Natural killer cell treated with Interleukin-12 subunit alpha and Interleukin-12 subunit beta and Interleukin-15 and Interleukin-18, amount 100 ng/mL, for 72 hours (primary cell): ENCODE measurements around the gene SCARF1. TPM values are rescaled to one million over a fixed set of nuclear protein-coding genes. Genes with fewer than 3 reads are reported as not detected.
A peak's percentile ranks its signal among the peaks of the same experiment; 100 is the strongest.

Experiments used
- ATAC-seq, 2 donors: fragments of 150-1000 bp; cut with Tn5 transposase in 1 of 2; sonication (Bioruptor Pico), chemical (Tn5 transposase) in 1 of 2; 2 replicates each; pipeline ENCODE4 v1.10.0; 2021
- DNase-seq: peaks from one replicate; pipeline ENCODE4 v3.0.0; 2022; ENCODE audit warnings: low spot score
- H3K27ac Mint-ChIP-seq, 2 donors: 1 replicate in 1 of 2; 2 replicates in 1 of 2; pipeline ENCODE4 v1.8.0; 2022; ENCODE audit warnings: mixed read lengths in 2 of 2, mild to moderate bottlenecking in 1 of 2, moderate library complexity in 1 of 2
- H3K27me3 Mint-ChIP-seq, 2 donors: 1 replicate in 1 of 2; 2 replicates in 1 of 2; pipeline ENCODE4 v1.8.0; 2022; ENCODE audit warnings: mixed read lengths in 2 of 2
- H3K36me3 Mint-ChIP-seq: one replicate; pipeline ENCODE4 v1.8.0; 2022; ENCODE audit warnings: mixed read lengths
- H3K4me1 Mint-ChIP-seq, 2 donors: 1 replicate in 1 of 2; 2 replicates in 1 of 2; pipeline ENCODE4 v1.8.0; 2022; ENCODE audit warnings: low read depth in 2 of 2, mixed read lengths in 2 of 2, mild to moderate bottlenecking in 1 of 2
- H3K4me3 Mint-ChIP-seq: one replicate; pipeline ENCODE4 v1.8.0; 2022; ENCODE audit warnings: mixed read lengths
- H3K9me3 Mint-ChIP-seq: 2 replicates; pipeline ENCODE4 v1.8.0; 2022; ENCODE audit warnings: mixed read lengths
- total RNA-seq, 2 donors: library from RNA; stranded (reverse); gene quantifications; one replicate each; pipeline ENCODE4 v1.2.3, GENCODE V29; 2022

SCARF1 gene
- total RNA-seq, 2 donors from 2014 or later = 3.6 to 4.1 TPM

- no peaks in the 10 kb centered on the region for H3K9me3 Mint-ChIP-seq
- no peaks in the 10 kb centered on the region for H3K27me3 Mint-ChIP-seq
- DNase-seq = no peak
- peak overlapping the region; percentile 76 for H3K4me3 Mint-ChIP-seq
- peaks cover 19 to 20% of the 10 kb centered on the region in 2 donors for H3K4me1 Mint-ChIP-seq
- peak overlapping the region; percentile 85 to 94 for H3K27ac Mint-ChIP-seq
- no peaks in the 10 kb centered on the region for H3K36me3 Mint-ChIP-seq
- no peak for ATAC-seq
These were observed 39.1 kb downstream of the SCARF1 start for GRCh38 chr17:1606352-1606985.

- peak overlapping the region in 1 of 2 donors; percentile 72 for H3K27ac Mint-ChIP-seq
- H3K9me3 Mint-ChIP-seq = no peaks in the 10 kb centered on the region
- ATAC-seq = no peak
- no peak for DNase-seq
- no peaks in the 10 kb centered on the region for H3K36me3 Mint-ChIP-seq
- H3K4me3 Mint-ChIP-seq = no peak overlapping the region
- H3K4me1 Mint-ChIP-seq = peaks cover 19 to 20% of the 10 kb centered on the region in 2 donors
- H3K27me3 Mint-ChIP-seq = no peaks in the 10 kb centered on the region
These were observed 39.7 kb downstream of the SCARF1 start for GRCh38 chr17:1605681-1606351.

- Mint-ChIP-seq H3K36me3 (no peaks in the 10 kb centered on the region), H3K4me1 (peaks cover 19 to 20% of the 10 kb centered on the region in 2 donors), H3K27ac (no peak overlapping the region), H3K27me3 (no peaks in the 10 kb centered on the region), H3K4me3 (no peak overlapping the region), H3K9me3 (no peaks in the 10 kb centered on the region)
- no peak for DNase-seq
- no peak for ATAC-seq
These were observed 40.6 kb downstream of the SCARF1 start for GRCh38 chr17:1604831-1605528.

GRCh38 chr17:1601571-1601970, 44.0 kb downstream of the SCARF1 start:
- Mint-ChIP-seq H3K4me3 (no peak overlapping the region), H3K36me3 (no peaks in the 10 kb centered on the region), H3K9me3 (no peaks in the 10 kb centered on the region), H3K4me1 (peaks cover 0 to 6% of the 10 kb centered on the region in 2 donors), H3K27me3 (no peaks in the 10 kb centered on the region), H3K27ac (no peak overlapping the region)
- no peak for DNase-seq
- no peak for ATAC-seq

- Mint-ChIP-seq H3K4me1 (no peaks in the 10 kb centered on the region), H3K4me3 (no peak overlapping the region), H3K9me3 (no peaks in the 10 kb centered on the region), H3K36me3 (no peaks in the 10 kb centered on the region), H3K27ac (no peak overlapping the region), H3K27me3 (no peaks in the 10 kb centered on the region)
- DNase-seq (no peak), ATAC-seq (no peak)
These were observed 47.0 kb downstream of the SCARF1 start for GRCh38 chr17:1598399-1599095.

- Mint-ChIP-seq H3K27ac (no peak overlapping the region), H3K4me3 (no peak overlapping the region), H3K4me1 (no peaks in the 10 kb centered on the region), H3K36me3 (no peaks in the 10 kb centered on the region), H3K9me3 (no peaks in the 10 kb centered on the region), H3K27me3 (no peaks in the 10 kb centered on the region)
- DNase-seq (no peak), ATAC-seq (no peak)
These were observed 47.6 kb downstream of the SCARF1 start for GRCh38 chr17:1597861-1598342.

- Mint-ChIP-seq H3K27me3 (no peaks in the 10 kb centered on the region), H3K36me3 (no peaks in the 10 kb centered on the region), H3K27ac (peak overlapping the region in 1 of 2 donors; percentile 29), H3K4me3 (no peak overlapping the region), H3K9me3 (no peaks in the 10 kb centered on the region), H3K4me1 (peaks cover 0 to 2% of the 10 kb centered on the region in 2 donors)
- DNase-seq = no peak
- ATAC-seq = no peak
These were observed 52.0 kb downstream of the SCARF1 start for GRCh38 chr17:1593630-1593931.

- H3K27ac Mint-ChIP-seq = no peak overlapping the region
- H3K9me3 Mint-ChIP-seq = no peaks in the 10 kb centered on the region
- no peak overlapping the region for H3K4me3 Mint-ChIP-seq
- no peaks in the 10 kb centered on the region for H3K36me3 Mint-ChIP-seq
- no peaks in the 10 kb centered on the region for H3K27me3 Mint-ChIP-seq
- ATAC-seq = no peak
- peaks cover 0 to 2% of the 10 kb centered on the region in 2 donors for H3K4me1 Mint-ChIP-seq
- no peak for DNase-seq
These were observed 52.5 kb downstream of the SCARF1 start for GRCh38 chr17:1592751-1593629.

GRCh38 chr17:1591474-1592090, 54.0 kb downstream of the SCARF1 start:
- Mint-ChIP-seq H3K27ac (no peak overlapping the region), H3K36me3 (no peaks in the 10 kb centered on the region), H3K27me3 (no peaks in the 10 kb centered on the region), H3K9me3 (no peaks in the 10 kb centered on the region), H3K4me3 (no peak overlapping the region), H3K4me1 (peaks cover 0 to 2% of the 10 kb centered on the region in 2 donors)
- ATAC-seq (no peak), DNase-seq (no peak)

GRCh38 chr17:1590747-1591473, 54.6 kb downstream of the SCARF1 start:
- Mint-ChIP-seq H3K36me3 (no peaks in the 10 kb centered on the region), H3K27me3 (no peaks in the 10 kb centered on the region), H3K9me3 (no peaks in the 10 kb centered on the region), H3K4me3 (no peak overlapping the region), H3K27ac (no peak overlapping the region), H3K4me1 (peaks cover 0 to 2% of the 10 kb centered on the region in 2 donors)
- no peak for DNase-seq
- no peak for ATAC-seq

- Mint-ChIP-seq H3K4me1 (peaks cover 0 to 2% of the 10 kb centered on the region in 2 donors), H3K9me3 (no peaks in the 10 kb centered on the region), H3K4me3 (no peak overlapping the region), H3K27ac (no peak overlapping the region), H3K27me3 (no peaks in the 10 kb centered on the region), H3K36me3 (no peaks in the 10 kb centered on the region)
- ATAC-seq = no peak
- no peak for DNase-seq
These were observed 55.3 kb downstream of the SCARF1 start for GRCh38 chr17:1590029-1590746.
